ENCODE measurements around the gene RPS18.

Gene RPS18

DNA sequence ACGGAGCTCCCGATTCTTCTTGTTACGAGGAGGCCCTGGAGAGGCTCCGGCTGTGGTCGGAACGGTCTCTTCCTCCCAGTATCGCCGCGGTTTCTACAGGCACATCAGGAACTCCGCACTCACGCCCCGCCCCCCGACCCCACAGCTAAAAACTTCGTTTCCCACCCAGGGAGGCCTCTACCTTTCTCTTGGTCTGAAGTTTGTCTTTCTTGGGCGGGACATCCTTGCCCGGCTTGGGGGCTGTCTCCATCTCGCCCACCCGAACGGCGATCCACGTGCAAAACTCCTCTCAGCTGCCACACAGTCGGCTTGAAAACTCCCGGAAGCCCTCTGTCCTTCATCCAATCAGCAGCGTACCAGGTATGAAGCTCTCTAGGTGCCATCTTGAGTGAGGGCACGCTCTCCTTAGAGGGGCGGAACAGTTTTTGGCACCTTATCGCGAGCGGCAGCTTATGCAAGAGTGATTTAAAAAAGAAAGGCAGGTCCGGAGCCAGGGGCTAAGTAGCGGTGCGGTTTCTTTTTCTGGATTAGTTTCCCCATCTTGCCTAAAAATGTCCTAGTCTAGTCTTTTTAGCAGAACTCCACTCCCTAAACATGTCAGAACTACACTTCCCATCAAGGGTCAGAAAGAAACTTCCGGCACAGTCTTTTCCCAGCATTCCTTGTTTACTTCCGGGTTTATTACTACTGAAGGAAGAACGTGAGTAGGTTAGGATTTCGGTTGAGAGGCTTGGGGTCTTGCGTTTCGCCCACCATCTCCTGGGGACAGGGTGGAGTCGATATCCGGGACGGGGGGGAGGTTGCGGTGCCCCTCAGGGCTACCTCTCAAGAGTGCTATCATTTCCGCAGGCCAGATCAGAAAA lies 17.3 kb downstream of the RPS18 start, which contains the start of the genes PFDN6 and WDR46:
PFDN6 (plus strand) TSS at position 681 of the 863 bp plus-strand sequence. CDS start 256 bp downstream, outside the sequence.
WDR46 (minus strand) TSS at position 319 of the 863 bp plus-strand sequence; CDS start at position 250, 69 bp downstream.
- DNase-seq (ENCODE audit: insufficient read length, low spot score) = peak; percentile 90
- TF ChIP-seq SPI1 (IDR thresholded peaks at IDR 0.05; ENCODE audit: low read depth, low read length) (no peak), POLR2AphosphoS5 (IDR thresholded peaks at IDR 0.05; ENCODE audit: low read depth, low read length) (peak; percentile 63), PAX5 (IDR thresholded peaks at IDR 0.05; ENCODE audit: insufficient read depth, low read length, severe bottlenecking) (no peak), POLR2A (IDR thresholded peaks at IDR 0.05; ENCODE audit: low read depth, low read length) (peak; percentile 59), TAF1 (IDR thresholded peaks at IDR 0.05; ENCODE audit: low read depth, low read length) (peak; percentile 56), POU2F2 (IDR thresholded peaks at IDR 0.05; ENCODE audit: low read depth, low read length) (0 out of 2 replicates have a peak, but pooled peaks have one; percentile 17)
- peak; percentile 90 for FAIRE-seq

DNA sequence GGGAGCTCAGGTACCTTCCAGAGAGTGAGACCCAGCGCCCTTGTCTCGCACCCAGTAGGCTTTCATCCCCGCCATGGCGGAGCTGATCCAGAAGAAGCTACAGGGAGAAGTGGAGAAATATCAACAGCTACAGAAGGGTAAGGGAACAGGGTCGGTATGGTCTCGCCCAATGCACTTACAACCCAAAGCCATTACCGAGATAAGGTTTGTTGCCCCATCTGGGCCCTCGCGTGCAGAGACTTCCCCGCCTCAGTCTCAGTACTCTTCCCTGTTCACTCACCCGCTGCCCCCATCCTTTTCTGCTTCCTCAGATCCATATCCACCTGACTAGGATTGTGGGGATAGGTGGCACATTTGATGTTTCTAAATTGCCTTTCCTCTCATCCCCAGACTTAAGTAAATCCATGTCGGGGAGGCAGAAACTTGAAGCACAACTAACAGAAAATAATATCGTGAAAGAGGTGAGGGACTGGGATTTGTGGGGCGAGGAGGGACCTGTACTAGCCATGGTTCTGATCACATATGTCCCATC lies 18.0 kb downstream of the RPS18 start:
- no peak for FAIRE-seq
- no peak for DNase-seq (ENCODE audit: insufficient read length, low spot score)
- TF ChIP-seq POLR2AphosphoS5 (IDR thresholded peaks at IDR 0.05; ENCODE audit: low read depth, low read length) (0 out of 2 replicates have a peak, but pooled peaks have one; percentile 14), POLR2A (IDR thresholded peaks at IDR 0.05; ENCODE audit: low read depth, low read length) (no peak; the same call in 1 of the 2 replicates), TAF1 (IDR thresholded peaks at IDR 0.05; ENCODE audit: low read depth, low read length) (no peak), POU2F2 (IDR thresholded peaks at IDR 0.05; ENCODE audit: low read depth, low read length) (no peak), SPI1 (IDR thresholded peaks at IDR 0.05; ENCODE audit: low read depth, low read length) (no peak), PAX5 (IDR thresholded peaks at IDR 0.05; ENCODE audit: insufficient read depth, low read length, severe bottlenecking) (no peak)

DNA sequence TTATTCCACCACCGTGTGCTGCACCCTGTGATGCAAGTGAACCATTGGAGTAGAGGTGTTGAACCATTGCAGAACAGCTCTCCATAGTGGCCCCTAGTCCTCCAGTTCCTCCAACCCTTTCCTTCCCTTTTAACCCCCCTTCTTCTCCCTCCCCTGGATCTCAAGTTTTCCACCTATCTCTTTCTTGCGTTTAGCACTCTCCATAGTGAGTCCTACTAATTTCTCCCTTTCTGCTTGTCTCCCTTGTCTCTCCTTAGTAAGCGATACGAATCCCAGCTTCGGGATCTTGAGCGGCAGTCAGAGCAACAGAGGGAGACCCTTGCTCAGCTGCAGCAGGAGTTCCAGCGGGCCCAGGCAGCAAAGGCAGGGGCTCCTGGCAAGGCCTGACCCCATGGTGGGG lies 18.6 kb downstream of the RPS18 start:
- no peak for TF ChIP-seq POU2F2 (IDR thresholded peaks at IDR 0.05; ENCODE audit: low read depth, low read length)
- TF ChIP-seq POLR2AphosphoS5 (IDR thresholded peaks at IDR 0.05; ENCODE audit: low read depth, low read length) = no peak
- TF ChIP-seq TAF1 (IDR thresholded peaks at IDR 0.05; ENCODE audit: low read depth, low read length) = no peak
- no peak for TF ChIP-seq SPI1 (IDR thresholded peaks at IDR 0.05; ENCODE audit: low read depth, low read length)
- no peak for TF ChIP-seq POLR2A (IDR thresholded peaks at IDR 0.05; ENCODE audit: low read depth, low read length)
- no peak for TF ChIP-seq PAX5 (IDR thresholded peaks at IDR 0.05; ENCODE audit: insufficient read depth, low read length, severe bottlenecking)
- DNase-seq (ENCODE audit: insufficient read length, low spot score) = no peak
- no peak for FAIRE-seq

DNA sequence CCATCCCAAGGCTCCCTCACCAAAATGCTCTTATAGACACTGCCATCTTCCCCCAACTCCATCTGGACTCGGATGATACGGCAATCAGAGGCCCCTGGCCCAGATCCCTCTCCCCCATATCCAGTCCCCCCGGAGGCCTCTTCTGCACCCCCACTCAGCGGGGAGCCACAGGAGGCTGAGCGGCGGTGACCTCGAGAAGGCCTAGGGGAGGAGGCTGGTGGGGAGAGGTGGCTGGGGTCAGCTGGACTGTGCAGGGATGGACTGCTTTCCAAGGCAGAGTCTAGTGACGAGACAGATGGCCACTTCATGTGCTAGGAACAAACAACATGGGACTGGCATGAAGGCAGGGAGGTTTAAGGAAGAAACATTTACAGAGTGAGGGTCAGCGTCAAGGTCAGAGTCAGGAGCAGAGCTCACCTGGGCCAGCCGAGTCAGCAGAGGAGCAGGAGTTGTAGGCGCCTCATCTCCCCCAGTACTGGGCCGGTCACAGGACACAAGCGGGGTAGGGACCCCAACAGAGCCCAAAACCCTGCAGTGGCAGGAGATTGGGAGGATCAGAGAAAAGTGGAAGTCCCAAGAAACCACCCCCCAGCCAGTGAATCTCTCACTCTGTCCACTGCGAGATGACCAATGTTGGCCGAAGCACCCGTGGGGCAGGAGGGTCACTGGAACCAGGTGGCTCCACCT lies 21.3 kb downstream of the RPS18 start:
- FAIRE-seq (no peak), DNase-seq (ENCODE audit: insufficient read length, low spot score) (no peak)
- TF ChIP-seq POLR2AphosphoS5 (IDR thresholded peaks at IDR 0.05; ENCODE audit: low read depth, low read length) = no peak
- TF ChIP-seq POLR2A (IDR thresholded peaks at IDR 0.05; ENCODE audit: low read depth, low read length) = no peak
- TF ChIP-seq SPI1 (IDR thresholded peaks at IDR 0.05; ENCODE audit: low read depth, low read length) = no peak
- TF ChIP-seq PAX5 (IDR thresholded peaks at IDR 0.05; ENCODE audit: insufficient read depth, low read length, severe bottlenecking) = no peak
- TF ChIP-seq POU2F2 (IDR thresholded peaks at IDR 0.05; ENCODE audit: low read depth, low read length) = no peak
- TF ChIP-seq TAF1 (IDR thresholded peaks at IDR 0.05; ENCODE audit: low read depth, low read length) = no peak

DNA sequence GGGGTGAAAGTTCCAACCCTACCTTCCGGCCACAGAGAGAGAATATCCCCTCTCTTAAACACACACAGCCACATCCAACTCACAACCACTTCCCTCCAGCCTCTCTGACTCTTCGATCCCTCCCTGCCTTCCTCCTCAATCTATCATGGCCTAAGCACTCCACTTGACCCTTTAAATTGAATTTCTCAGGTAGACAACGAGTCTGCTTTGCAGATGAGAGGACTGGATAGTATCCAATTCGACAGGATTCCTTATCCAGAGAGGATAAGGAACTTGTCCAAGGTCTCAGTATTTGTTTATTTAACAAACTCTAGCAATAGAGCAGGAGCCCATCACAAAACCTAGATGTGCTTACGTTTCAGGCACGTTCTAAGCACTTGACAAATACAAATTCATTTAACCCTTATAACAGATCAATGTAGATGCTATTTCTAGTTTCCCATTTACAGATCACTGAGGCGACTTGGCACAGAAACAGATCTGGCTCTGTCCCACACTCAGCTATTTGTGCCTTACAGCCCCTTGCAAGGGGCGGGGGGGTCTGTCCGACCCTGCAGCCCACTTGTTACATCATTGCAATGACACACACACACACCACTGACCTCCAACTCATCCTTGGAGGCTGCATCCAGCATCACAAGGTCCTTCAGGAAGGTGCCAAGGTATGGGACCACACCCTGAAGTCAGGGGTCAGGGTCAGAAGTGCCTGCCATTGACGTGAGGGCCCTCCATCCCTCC lies 22.4 kb downstream of the RPS18 start:
- FAIRE-seq (no peak), DNase-seq (ENCODE audit: insufficient read length, low spot score) (no peak)
- TF ChIP-seq PAX5 (IDR thresholded peaks at IDR 0.05; ENCODE audit: insufficient read depth, low read length, severe bottlenecking) (no peak), POLR2A (IDR thresholded peaks at IDR 0.05; ENCODE audit: low read depth, low read length) (no peak), TAF1 (IDR thresholded peaks at IDR 0.05; ENCODE audit: low read depth, low read length) (no peak), POLR2AphosphoS5 (IDR thresholded peaks at IDR 0.05; ENCODE audit: low read depth, low read length) (no peak), SPI1 (IDR thresholded peaks at IDR 0.05; ENCODE audit: low read depth, low read length) (no peak), POU2F2 (IDR thresholded peaks at IDR 0.05; ENCODE audit: low read depth, low read length) (no peak)

DNA sequence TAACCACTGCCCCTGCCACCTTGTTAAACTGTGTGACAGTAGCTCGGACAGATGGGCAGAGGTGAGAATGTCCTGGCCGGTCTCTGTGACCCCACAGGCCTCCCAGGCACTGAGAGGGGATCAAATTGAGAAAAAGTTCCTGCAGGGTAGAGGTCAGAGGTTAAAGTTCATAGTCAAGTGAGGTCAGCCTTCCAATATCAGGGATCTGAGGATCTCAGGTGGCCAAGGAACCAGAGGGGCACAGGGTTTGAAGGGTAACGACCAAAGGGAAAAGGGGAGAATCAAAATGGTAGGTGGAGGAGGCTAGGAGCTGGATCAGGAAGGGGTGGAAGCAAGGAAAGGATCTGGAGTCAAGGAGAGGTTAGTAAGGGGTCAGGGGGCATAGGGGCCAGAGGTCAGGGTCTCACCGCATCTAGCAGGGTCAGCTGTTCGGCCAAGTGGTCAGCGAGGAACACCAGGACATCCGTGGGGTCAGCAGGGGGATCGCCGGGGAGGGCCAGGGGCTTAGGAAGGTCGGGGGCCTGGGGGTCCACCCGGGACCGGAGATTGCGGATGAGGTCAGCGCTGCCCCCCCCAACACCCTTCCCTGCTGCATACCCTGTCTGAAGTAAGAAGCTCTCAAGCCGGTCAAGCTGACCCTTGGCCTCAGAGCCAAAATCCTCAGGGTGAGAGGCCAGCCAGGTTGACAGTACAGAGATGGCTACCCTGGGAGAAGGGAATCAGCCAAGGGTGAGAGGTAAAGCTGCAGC lies 23.9 kb downstream of the RPS18 start:
- no peak for FAIRE-seq
- TF ChIP-seq POLR2AphosphoS5 (IDR thresholded peaks at IDR 0.05; ENCODE audit: low read depth, low read length) (no peak), SPI1 (IDR thresholded peaks at IDR 0.05; ENCODE audit: low read depth, low read length) (no peak), TAF1 (IDR thresholded peaks at IDR 0.05; ENCODE audit: low read depth, low read length) (no peak), POU2F2 (IDR thresholded peaks at IDR 0.05; ENCODE audit: low read depth, low read length) (no peak), POLR2A (IDR thresholded peaks at IDR 0.05; ENCODE audit: low read depth, low read length) (no peak), PAX5 (IDR thresholded peaks at IDR 0.05; ENCODE audit: insufficient read depth, low read length, severe bottlenecking) (no peak)
- DNase-seq (ENCODE audit: insufficient read length, low spot score) = no peak

- DNase-seq (ENCODE audit: insufficient read length, low spot score) = no peak
- no peak for FAIRE-seq
- TF ChIP-seq POLR2A (IDR thresholded peaks at IDR 0.05; ENCODE audit: low read depth, low read length) = no peak
- no peak for TF ChIP-seq TAF1 (IDR thresholded peaks at IDR 0.05; ENCODE audit: low read depth, low read length)
- no peak for TF ChIP-seq POLR2AphosphoS5 (IDR thresholded peaks at IDR 0.05; ENCODE audit: low read depth, low read length)
- TF ChIP-seq POU2F2 (IDR thresholded peaks at IDR 0.05; ENCODE audit: low read depth, low read length) = no peak
- TF ChIP-seq SPI1 (IDR thresholded peaks at IDR 0.05; ENCODE audit: low read depth, low read length) = no peak
- TF ChIP-seq PAX5 (IDR thresholded peaks at IDR 0.05; ENCODE audit: insufficient read depth, low read length, severe bottlenecking) = no peak
Observed at GRCh38 chr6:33296797-33297405, 25.0 kb downstream of the RPS18 start.

Data from GM12891 (cell line).